Measurements from ENCODE around the gene SEPHS1.

SEPHS1 gene

GRCh38 chr10:13268310-13268709 is 79.8 kb downstream of the SEPHS1 start:
- ChIA-PET POLR2A (no interaction called here), CTCF (interaction anchor here (0.5 kb wide), 1 partner anchor 686 kb away, joined by 3 read pairs; no protein-coding TSS in a partner anchor)
- Histone ChIP-seq H3K4me1 (ENCODE audit: control insufficient read depth, insufficient read depth, low read length) (no peaks in the 10 kb centered on the region), H3K4me3 (ENCODE audit: low read depth, low read length) (no peak overlapping the region), H3K27ac (ENCODE audit: extremely low read depth, low read depth, low read length) (no peak overlapping the region), H3K36me3 (ENCODE audit: control insufficient read depth in 2 of 2, insufficient read depth in 1 of 2, low read length in 2 of 2) (no peaks in the 10 kb centered on the region), H3K9me3 (ENCODE audit: control insufficient read depth, insufficient read depth, low read depth, low read length) (no peaks in the 10 kb centered on the region)
- TF ChIP-seq ZNF214 (tag by site-specific recombination; IDR thresholded peaks at IDR 0.05; ENCODE audit: borderline replicate concordance): no peak
- peak; percentile 78 for TF ChIP-seq ZNF146 (tag by site-specific recombination; IDR thresholded peaks at IDR 0.05)
- TF ChIP-seq ZNF580 (tag by site-specific recombination; IDR thresholded peaks at IDR 0.05): 0 out of 2 replicates have a peak, but pooled peaks have one; percentile 42

Data from HEK293 (cell line).